Endothelial cell of umbilical vein (primary cell): ENCODE measurements around the gene TMEM8B.

Source experiments
- CTCF ChIP-seq, 2 donors: IDR thresholded peaks; 1 replicate in 1 of 2; 2 replicates in 1 of 2; pipeline ENCODE4 v1.5.1; 2011; ENCODE audit warnings: low read length in 2 of 2, mild to moderate bottlenecking in 2 of 2, moderate library complexity in 2 of 2, control low read depth in 1 of 2, inconsistent platforms in 1 of 2, low read depth in 1 of 2; ENCODE audit not compliant: insufficient read depth in 1 of 2; ENCODE audit errors: extremely low read depth in 1 of 2
- POLR2A ChIP-seq: IDR thresholded peaks from 2 replicates; pipeline ENCODE4 v1.6.1; 2012; ENCODE audit warnings: low read depth, mild to moderate bottlenecking, control low read depth, low read length

GRCh38 chr9:35912791-35913400 lies 83.9 kb downstream of the TMEM8B start:
- TF ChIP-seq POLR2A (no peak), CTCF (IDR thresholded peaks at IDR 0.05; ENCODE audit: extremely low read depth in 1 of 2, insufficient read depth in 1 of 2, low read depth in 1 of 2, low read length in 2 of 2) (no peak)
